Stimulated activated CD8-positive, alpha-beta memory T cell treated with anti-CD3 and anti-CD28 coated beads, Interleukin-7, amount 100 ng/mL, for 1 hour (primary cell): Measurements from ENCODE around the gene DGCR2.
"Not testable (repeated sequence)": the region's sequence is repeated elsewhere in the genome, so short reads cannot be mapped to it uniquely, and the experiment has no call there.

ENCODE experiments used
- DNase-seq, 2 donors: peaks; one replicate each; pipeline ENCODE4 v3.0.0-alpha.2; 2020; ENCODE audit warnings: low read depth in 2 of 2

Gene DGCR2

GRCh38 chr22:19109198-19110063, 12.8 kb downstream of the DGCR2 start:
- peak in 1 of 2 donors; percentile 8 for DNase-seq

- DNase-seq: no peak
Measured at GRCh38 chr22:19108807-19109197, 13.4 kb downstream of the DGCR2 start.

GRCh38 chr22:19107730-19108074, 14.5 kb downstream of the DGCR2 start:
- DNase-seq: no peak

- DNase-seq: no peak
Measured at GRCh38 chr22:19106886-19107729, 15.1 kb downstream of the DGCR2 start.

GRCh38 chr22:19105867-19106802, 16.1 kb downstream of the DGCR2 start:
- peak in 1 of 2 donors; percentile 5 for DNase-seq

GRCh38 chr22:19105456-19105855, 16.8 kb downstream of the DGCR2 start:
- no peak for DNase-seq

- no peak for DNase-seq
Measured at GRCh38 chr22:19103880-19104821, 18.1 kb downstream of the DGCR2 start.

GRCh38 chr22:19098157-19098556, 24.1 kb downstream of the DGCR2 start:
- DNase-seq: no peak

GRCh38 chr22:19097518-19097917, 24.7 kb downstream of the DGCR2 start:
- no peak for DNase-seq

- no peak for DNase-seq
Measured at GRCh38 chr22:19096555-19096954, 25.7 kb downstream of the DGCR2 start.

GRCh38 chr22:19094393-19094997, 27.7 kb downstream of the DGCR2 start:
- no peak for DNase-seq

GRCh38 chr22:19092725-19093124, 29.5 kb downstream of the DGCR2 start:
- no peak for DNase-seq

- no peak for DNase-seq
Measured at GRCh38 chr22:19090586-19091127, 31.6 kb downstream of the DGCR2 start.

GRCh38 chr22:19090183-19090582, 32.0 kb downstream of the DGCR2 start:
- no peak for DNase-seq

- no peak for DNase-seq
Measured at GRCh38 chr22:19088866-19089595, 33.2 kb downstream of the DGCR2 start.

- DNase-seq: no peak
Measured at GRCh38 chr22:19086896-19087295, 35.3 kb downstream of the DGCR2 start.

- no peak for DNase-seq
Measured at GRCh38 chr22:19086417-19086816, 35.8 kb downstream of the DGCR2 start.

GRCh38 chr22:19085233-19085718, 36.9 kb downstream of the DGCR2 start:
- no peak for DNase-seq

GRCh38 chr22:19084586-19084985, 37.6 kb downstream of the DGCR2 start:
- DNase-seq: not testable (repeated sequence)
